HCT116 (cell line): ENCODE measurements around the gene CDCP2.

Source experiments
- ELF1 ChIP-seq: IDR thresholded peaks from 2 replicates; pipeline ENCODE4 v1.6.1; 2012; ENCODE audit warnings: low read depth, borderline replicate concordance
- EZH2 ChIP-seq: fragments of 200-600 bp; sonication (generic); IDR thresholded peaks from 2 replicates; pipeline ENCODE4 v1.6.1; 2017; ENCODE audit warnings: antibody characterized with exemption, mixed run types
- JUND ChIP-seq: IDR thresholded peaks from 2 replicates; pipeline ENCODE4 v1.6.1; 2012
- POLR2A ChIP-seq: IDR thresholded peaks from 2 replicates; pipeline ENCODE4 v1.7.0; 2011; ENCODE audit warnings: borderline replicate concordance; ENCODE audit not compliant: insufficient read depth, insufficient read length; ENCODE audit errors: extremely low read depth
- POLR2AphosphoS5 ChIP-seq: IDR thresholded peaks from 2 replicates; pipeline ENCODE4 v1.6.1; 2011; ENCODE audit warnings: mild to moderate bottlenecking, low read depth, low read length, moderate library complexity
- TF ChIP-seq, protein P1 (sequence below): IDR thresholded peaks from 2 replicates; pipeline ENCODE4 v1.6.1; 2012
- TF ChIP-seq, protein P2 (sequence below), 3 experiments: fragments of 200-600 bp in 1 of 3; sonication (generic) in 1 of 3; IDR thresholded peaks in 2 of 3; conservative IDR thresholded peaks in 1 of 3; 2 replicates each; pipeline ENCODE4 v1.5.1; 2012 to 2017; ENCODE audit warnings: low read depth in 2 of 3, low read length in 2 of 3, antibody characterized with exemption in 1 of 3, borderline replicate concordance in 1 of 3, control low read depth in 1 of 3, mild to moderate bottlenecking in 1 of 3, mixed read lengths in 1 of 3, mixed run types in 1 of 3, moderate library complexity in 1 of 3; ENCODE audit not compliant: insufficient read depth in 1 of 3
- TF ChIP-seq, protein P3 (sequence below): IDR thresholded peaks from 2 replicates; pipeline ENCODE4 v1.6.1; 2012

DNA sequence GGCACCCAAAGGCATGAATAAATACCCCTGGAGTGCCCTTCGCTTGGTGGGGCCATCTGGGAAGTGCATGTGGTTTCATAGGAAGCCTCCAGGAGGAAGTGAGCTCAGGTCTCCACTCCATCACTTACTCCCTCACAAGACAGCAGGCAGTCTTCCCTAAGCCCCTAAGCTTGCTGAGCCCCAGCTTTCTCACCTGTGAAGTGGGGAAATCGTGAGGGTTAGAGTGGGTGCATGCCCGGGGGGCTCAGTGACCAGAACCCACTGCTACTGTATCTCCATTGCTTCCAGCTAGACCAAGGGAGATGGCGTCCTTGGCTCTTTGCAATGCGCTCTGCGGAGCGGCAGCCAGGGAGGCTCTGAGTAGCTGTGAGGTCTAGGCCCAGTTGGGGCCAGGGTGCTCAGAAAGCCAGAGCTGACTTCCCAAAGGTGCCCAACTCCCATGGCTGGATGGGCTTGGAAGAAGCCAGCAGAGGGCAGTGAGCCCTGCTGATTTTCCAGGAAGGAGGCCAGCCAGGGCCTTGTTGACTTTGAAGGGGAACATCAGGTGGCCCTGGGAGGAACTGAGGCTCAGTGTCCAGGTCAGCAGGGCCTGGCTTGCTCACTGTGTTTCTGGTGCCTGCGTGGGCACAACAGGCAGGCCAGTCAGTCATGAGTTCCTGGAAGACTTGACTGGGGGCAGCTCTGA lies 27.3 kb downstream of the CDCP2 start:
- TF ChIP-seq, protein P1, sequence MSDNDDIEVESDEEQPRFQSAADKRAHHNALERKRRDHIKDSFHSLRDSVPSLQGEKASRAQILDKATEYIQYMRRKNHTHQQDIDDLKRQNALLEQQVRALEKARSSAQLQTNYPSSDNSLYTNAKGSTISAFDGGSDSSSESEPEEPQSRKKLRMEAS: no peak
- no peak for TF ChIP-seq POLR2A
- TF ChIP-seq, protein P2, sequence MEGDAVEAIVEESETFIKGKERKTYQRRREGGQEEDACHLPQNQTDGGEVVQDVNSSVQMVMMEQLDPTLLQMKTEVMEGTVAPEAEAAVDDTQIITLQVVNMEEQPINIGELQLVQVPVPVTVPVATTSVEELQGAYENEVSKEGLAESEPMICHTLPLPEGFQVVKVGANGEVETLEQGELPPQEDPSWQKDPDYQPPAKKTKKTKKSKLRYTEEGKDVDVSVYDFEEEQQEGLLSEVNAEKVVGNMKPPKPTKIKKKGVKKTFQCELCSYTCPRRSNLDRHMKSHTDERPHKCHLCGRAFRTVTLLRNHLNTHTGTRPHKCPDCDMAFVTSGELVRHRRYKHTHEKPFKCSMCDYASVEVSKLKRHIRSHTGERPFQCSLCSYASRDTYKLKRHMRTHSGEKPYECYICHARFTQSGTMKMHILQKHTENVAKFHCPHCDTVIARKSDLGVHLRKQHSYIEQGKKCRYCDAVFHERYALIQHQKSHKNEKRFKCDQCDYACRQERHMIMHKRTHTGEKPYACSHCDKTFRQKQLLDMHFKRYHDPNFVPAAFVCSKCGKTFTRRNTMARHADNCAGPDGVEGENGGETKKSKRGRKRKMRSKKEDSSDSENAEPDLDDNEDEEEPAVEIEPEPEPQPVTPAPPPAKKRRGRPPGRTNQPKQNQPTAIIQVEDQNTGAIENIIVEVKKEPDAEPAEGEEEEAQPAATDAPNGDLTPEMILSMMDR (IDR thresholded peaks at IDR 0.05 in 2 of 3, conservative IDR thresholded peaks at IDR 0.05 in 1 of 3; ENCODE audit: borderline replicate concordance in 1 of 3, insufficient read depth in 1 of 3, low read depth in 2 of 3, low read length in 2 of 3): peak; percentile 32 to 46 (median 46); a peak in 4 of 6 replicates
- TF ChIP-seq POLR2AphosphoS5: no peak
- no peak for TF ChIP-seq JUND
- no peak for TF ChIP-seq EZH2
- TF ChIP-seq ELF1: no peak
- TF ChIP-seq, protein P3, sequence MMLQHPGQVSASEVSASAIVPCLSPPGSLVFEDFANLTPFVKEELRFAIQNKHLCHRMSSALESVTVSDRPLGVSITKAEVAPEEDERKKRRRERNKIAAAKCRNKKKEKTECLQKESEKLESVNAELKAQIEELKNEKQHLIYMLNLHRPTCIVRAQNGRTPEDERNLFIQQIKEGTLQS: no peak
